Measurements from ENCODE around the gene POR. TPM values are rescaled to one million over a fixed set of nuclear protein-coding genes. Genes with fewer than 3 reads are reported as not detected.
A peak's percentile ranks its signal among the peaks of the same experiment; 100 is the strongest.

Gene POR
- total RNA-seq, 2 donors from 2014 or later, result 60.6 to 128 TPM

DNA sequence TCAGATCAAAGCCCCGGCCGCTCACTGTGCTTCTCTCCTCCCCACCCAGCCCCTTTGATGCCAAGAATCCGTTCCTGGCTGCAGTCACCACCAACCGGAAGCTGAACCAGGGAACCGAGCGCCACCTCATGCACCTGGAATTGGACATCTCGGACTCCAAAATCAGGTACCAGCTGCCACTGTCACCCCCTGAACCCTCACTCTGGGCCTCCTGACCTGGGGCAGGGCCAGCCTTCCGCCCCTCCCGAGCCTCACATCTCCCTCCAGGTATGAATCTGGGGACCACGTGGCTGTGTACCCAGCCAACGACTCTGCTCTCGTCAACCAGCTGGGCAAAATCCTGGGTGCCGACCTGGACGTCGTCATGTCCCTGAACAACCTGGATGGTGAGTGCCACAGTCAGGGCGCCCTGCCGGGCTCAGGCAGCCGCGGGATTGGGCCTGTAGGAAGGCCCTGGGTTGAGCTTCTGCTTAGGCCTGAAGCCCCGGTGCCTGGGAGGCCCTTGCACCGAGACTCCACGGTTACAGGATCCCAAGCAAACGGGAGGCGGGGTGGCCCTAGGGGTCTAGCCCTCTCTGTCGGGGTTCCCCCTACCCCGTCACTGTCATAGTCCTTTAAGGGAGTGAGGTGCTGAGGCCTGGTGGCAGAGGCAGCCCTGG is 68.6 kb downstream of the POR start:
- DNase-seq, result no peak
- ATAC-seq, result no peak
- intact Hi-C loops (cut with DNase I), result loop anchor here in 1 of 2 donors (10.0 kb wide), 1 partner anchor 69 kb away; the partner anchor contains the start of gene POR

DNA sequence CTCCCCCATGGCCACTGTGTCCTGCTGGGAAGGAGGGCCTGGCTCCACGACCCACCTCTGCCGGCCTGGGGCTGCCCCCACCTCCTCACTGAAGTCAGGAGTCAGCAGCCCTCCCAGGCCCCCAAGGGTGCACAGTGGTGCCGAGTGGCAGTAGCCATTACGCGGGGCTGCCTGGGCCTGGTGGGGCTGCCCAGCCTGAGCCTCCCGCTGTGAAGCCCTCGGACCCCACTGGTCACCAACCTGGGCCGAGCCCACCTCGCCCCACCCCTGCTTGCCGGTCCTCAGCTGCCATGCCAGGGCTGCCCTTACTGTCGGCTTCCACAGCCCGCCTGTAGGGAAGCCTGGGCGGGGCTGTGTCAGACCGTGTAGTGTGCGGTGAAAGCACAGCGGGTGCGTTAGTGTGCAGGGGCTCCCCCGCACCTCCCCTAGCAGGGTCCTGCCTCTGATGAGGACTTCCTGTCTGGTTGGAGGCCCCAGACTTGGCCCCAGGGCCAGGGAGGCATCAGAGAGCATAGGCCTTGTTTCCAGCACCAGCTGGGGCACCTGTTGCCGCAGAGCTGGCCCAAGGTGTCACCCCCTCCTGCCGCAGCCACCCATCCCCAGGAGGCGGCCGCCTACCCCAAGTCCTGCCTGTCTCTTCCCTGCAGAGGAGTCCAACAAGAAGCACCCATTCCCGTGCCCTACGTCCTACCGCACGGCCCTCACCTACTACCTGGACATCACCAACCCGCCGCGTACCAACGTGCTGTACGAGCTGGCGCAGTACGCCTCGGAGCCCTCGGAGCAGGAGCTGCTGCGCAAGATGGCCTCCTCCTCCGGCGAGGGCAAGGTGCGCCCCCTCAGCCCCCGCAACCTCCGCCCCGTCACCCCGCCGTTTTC is 69.4 kb downstream of the POR start:
- DNase-seq (no peak), ATAC-seq (no peak)
- intact Hi-C loops (cut with DNase I), result loop anchor here in 1 of 2 donors (10.0 kb wide), 1 partner anchor 70 kb away; the partner anchor contains the start of gene POR

DNA sequence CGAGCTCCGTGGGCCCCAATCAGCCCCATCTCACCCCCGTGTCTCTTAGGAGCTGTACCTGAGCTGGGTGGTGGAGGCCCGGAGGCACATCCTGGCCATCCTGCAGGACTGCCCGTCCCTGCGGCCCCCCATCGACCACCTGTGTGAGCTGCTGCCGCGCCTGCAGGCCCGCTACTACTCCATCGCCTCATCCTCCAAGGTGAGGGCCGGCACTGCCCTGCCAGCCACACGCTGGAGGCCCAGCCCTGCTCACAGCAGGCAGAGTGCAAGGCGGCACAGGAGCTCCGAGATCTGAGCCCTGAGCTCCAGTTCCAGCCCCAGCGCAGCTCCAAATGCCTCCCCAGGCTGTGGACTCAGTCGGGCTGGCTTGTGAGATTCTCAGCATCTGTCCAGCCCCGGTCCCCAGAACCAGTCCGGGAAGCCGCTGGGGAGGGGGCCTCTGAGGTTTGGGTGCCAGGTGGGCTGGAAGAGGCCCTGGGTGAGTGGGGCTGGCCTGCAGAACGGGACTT is 70.1 kb downstream of the POR start:
- intact Hi-C loops (cut with DNase I), result loop anchor here in 1 of 2 donors (10.0 kb wide), 1 partner anchor 70 kb away; the partner anchor contains the start of gene POR
- DNase-seq, result no peak
- ATAC-seq, result no peak

DNA sequence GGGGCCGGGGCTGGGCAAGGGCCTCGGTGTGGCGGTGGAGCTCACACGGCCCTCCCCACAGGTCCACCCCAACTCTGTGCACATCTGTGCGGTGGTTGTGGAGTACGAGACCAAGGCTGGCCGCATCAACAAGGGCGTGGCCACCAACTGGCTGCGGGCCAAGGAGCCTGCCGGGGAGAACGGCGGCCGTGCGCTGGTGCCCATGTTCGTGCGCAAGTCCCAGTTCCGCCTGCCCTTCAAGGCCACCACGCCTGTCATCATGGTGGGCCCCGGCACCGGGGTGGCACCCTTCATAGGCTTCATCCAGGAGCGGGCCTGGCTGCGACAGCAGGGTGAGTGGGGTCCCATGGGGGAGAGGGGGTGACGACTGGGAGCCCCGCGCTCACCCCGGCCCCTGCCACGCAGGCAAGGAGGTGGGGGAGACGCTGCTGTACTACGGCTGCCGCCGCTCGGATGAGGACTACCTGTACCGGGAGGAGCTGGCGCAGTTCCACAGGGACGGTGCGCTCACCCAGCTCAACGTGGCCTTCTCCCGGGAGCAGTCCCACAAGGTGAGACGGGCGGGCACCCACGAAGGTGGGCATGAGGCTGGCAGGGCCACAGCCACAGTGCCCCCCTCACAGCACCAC is 70.7 kb downstream of the POR start:
- intact Hi-C loops (cut with DNase I), result loop anchor here in 1 of 2 donors (10.0 kb wide), 1 partner anchor 71 kb away; the partner anchor contains the start of gene POR
- no peak for ATAC-seq
- no peak for DNase-seq

DNA sequence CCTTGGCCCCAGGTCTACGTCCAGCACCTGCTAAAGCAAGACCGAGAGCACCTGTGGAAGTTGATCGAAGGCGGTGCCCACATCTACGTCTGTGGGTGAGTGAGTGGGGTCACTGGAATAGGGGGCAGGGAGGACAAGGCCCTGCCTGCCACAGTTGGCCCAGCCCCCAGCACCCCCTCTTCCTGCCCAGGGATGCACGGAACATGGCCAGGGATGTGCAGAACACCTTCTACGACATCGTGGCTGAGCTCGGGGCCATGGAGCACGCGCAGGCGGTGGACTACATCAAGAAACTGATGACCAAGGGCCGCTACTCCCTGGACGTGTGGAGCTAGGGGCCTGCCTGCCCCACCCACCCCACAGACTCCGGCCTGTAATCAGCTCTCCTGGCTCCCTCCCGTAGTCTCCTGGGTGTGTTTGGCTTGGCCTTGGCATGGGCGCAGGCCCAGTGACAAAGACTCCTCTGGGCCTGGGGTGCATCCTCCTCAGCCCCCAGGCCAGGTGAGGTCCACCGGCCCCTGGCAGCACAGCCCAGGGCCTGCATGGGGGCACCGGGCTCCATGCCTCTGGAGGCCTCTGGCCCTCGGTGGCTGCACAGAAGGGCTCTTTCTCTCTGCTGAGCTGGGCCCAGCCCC is 71.3 kb downstream of the POR start:
- no peak for ATAC-seq
- no peak for DNase-seq
- intact Hi-C loops (cut with DNase I), result loop anchor here in 1 of 2 donors (10.0 kb wide), 1 partner anchor 71 kb away; the partner anchor contains the start of gene POR

DNA sequence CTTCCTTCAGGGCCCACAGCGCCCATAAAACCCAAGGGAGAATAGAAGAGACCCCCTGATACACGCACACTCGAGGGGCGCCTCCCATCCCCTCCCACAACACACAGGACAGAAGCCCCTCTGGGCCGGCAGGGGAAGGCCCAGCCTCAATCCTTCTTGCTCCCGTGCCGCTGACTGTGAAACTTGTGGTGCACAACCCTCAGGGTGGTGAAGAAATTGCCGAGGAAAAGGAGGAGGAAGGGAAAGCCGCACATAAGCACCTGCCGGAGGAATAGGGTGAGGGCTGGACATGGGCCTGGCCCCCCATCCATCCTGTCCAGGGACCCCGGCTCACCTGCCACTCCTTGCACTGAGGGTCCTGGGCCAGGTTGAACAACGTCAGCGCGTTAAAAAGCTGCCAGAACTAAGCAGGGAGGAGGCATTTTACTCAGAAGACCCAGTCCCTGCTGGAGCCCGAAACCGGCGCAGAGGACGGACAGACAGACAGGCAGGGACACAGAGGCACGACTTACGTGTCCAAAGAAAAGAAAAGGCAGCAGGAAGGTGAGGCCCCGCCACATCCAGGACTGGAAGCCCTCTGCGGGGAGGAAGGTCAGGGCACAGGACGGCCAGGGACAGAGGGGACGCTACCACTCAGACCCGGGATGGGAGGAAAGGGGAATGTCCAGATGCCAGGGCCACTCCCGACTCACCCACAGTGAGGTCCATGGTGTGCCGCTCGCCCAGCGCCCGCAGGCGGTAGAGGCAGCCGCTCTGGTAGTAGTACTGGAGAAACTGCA is 72.3 kb downstream of the POR start:
- intact Hi-C loops (cut with DNase I), result loop anchor here in 1 of 2 donors (10.0 kb wide), 1 partner anchor 72 kb away; the partner anchor contains the start of gene POR
- DNase-seq (no peak), ATAC-seq (no peak)

DNA sequence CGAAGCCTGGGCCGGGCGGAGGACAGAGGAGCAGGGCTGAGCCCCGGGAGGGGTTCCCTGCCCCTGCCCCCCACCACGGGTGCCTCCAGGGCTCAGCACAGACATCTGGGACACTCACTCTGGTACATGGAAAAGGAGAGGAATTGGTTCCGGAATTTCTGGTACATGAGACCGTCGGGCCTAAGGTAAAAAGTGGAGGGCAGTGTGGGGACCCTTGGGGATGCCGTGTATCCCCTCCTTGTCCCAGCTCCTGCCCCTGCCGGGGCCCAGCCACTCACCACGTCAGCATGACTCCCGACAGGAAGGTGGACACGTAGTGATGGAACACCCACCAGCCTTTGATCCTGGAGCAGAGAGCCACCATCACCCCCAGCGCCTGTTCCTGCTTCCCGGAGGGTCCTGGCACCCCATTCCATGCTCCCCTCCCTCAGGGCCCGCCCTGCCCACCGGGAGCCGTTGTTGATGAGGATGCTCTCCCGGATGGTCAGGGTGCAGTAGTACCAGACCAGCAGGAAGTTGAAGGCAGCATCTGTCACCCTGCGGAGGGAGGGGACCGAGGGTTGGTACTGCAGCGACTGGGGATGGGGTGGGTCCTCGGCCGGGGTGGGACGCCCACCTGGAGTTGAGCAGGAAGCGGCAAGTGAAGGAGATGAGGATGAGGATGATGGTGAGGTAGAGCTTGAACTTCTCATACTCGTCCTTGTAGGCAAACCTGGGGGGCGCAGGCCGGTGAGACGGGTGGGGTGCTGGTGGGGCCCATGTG is 73.0 kb downstream of the POR start:
- DNase-seq (no peak), ATAC-seq (no peak)
- intact Hi-C loops (cut with DNase I), result loop anchor here in 1 of 2 donors (10.0 kb wide), 1 partner anchor 73 kb away; the partner anchor contains the start of gene POR

DNA sequence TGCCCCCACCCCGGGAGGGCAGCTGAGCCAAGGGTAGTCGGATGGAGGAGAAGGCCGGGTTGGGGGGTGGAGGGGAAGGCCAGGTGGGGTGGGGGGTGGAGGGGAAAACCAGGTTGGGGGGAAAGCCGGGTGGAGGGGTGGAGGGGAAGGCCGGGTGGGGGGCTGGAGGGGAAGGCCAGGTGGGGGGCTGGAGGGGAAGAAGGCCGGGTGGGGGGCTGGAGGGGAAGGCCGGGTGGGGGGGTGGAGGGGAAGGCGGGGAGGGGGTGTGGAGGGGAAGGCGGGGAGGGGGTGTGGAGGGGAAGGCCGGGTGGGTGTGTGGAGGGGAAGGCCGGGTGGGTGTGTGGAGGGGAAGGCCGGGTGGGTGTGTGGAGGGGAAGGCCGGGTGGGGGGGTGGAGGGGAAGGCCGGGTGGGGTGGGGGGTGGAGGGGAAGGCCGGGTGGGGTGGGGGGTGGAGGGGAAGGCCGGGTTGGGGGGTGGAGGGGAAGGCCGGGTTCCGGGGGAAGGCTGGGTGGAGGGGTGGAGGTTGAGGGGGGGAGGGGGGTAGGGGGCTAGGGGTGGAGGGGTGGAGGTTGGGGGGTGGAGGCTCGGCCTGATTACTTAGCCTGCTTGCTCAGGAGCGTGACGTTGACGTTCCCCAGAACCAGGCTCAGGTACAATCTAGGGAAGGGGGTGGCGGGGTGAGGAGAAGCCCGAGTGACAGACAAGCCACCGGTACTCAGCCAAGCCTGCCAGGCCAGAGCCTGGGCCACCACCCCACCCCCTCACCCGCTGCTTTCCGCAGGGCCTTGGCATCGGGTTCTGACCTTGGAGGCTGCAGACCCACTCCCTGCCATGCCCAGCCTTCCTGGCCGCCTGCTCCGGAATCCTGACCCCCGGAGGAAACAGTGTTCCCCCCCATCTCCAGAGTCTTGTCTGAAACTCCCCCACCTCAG is 73.9 kb downstream of the POR start:
- intact Hi-C loops (cut with DNase I), result loop anchor here in 1 of 2 donors (10.0 kb wide), 1 partner anchor 74 kb away; the partner anchor contains the start of gene POR
- ATAC-seq (peak; percentile 14 to 40), DNase-seq (peak; percentile 74)

DNA sequence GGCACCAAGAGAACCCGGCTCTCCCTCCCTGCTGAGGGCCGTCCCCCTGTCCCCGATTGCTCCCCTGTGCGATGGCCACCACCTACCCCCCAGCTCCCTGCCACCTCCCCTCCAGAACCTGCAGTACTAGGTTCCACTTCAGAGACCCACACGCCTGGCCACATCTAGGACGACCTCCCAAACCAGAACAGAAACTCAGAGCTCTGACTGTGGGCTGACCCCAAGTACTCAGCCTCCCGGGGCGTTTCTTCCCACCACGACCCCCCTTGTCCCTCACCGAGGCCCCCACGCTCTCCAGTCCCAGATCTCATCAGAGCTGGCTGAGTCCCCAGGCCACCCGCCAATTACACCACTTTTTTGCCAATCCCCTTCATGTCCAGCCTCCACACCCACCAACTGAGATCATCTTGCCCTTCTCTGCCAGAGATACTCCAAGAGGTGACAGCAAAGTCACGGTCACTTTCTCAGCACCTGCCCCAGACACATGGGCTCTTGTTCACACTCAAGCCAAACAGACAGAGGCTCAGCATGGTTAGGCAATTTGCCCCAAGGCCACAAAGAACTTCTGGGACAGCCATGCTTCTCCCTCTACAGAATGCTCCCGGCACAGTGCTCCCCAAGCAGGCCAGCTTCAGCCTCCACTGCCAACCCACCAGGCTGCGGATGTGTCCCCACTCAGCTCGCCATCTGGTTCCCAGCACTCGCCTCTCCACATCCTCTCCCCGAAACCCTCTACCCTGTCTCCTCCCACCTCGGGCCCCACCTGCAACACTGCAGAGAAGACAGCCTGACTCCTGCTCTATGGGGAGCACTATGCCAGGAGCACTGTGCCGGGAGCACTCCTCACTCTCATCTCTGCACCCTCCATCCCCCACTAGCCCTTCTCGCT is 74.8 kb downstream of the POR start:
- peak; percentile 6 to 10 for ATAC-seq
- peak; percentile 71 for DNase-seq
- intact Hi-C loops (cut with DNase I), result loop anchor here (2.0 to 10.0 kb wide), 2 partner anchors 39 to 75 kb away; partner anchors contain the start of gene POR (in 1 of the 2)

DNA sequence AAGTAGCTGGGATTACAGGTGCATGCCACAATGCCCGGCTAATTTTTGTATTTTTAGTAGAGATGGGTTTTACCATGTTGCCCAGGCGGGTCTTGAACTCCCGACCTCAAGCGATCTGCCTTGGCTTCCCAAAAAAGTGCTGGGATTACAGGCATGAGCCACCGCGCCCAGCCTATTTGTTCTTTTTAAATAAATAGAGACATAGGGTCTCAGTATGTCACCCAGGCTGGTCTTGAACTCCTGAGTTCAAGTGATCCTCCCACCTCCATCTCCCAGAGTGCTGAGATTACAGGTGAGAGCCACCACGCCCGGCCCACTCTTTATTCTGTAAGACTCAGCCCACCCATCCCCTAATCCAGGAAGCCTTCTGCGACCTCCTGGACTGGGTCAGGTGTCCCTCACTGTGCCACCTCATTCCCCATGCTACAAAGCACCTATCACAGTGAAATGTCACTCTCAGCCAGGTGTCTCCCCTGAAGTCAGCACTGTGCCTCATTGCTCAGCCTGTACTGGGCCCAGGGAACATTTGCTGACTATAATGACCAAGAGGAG is 76.7 kb downstream of the POR start:
- intact Hi-C loops (cut with DNase I), result loop anchor here in 1 of 2 donors (2.0 kb wide), 1 partner anchor 41 kb away; no protein-coding TSS in a partner anchor
- DNase-seq (peak; percentile 6), ATAC-seq (no peak)

DNA sequence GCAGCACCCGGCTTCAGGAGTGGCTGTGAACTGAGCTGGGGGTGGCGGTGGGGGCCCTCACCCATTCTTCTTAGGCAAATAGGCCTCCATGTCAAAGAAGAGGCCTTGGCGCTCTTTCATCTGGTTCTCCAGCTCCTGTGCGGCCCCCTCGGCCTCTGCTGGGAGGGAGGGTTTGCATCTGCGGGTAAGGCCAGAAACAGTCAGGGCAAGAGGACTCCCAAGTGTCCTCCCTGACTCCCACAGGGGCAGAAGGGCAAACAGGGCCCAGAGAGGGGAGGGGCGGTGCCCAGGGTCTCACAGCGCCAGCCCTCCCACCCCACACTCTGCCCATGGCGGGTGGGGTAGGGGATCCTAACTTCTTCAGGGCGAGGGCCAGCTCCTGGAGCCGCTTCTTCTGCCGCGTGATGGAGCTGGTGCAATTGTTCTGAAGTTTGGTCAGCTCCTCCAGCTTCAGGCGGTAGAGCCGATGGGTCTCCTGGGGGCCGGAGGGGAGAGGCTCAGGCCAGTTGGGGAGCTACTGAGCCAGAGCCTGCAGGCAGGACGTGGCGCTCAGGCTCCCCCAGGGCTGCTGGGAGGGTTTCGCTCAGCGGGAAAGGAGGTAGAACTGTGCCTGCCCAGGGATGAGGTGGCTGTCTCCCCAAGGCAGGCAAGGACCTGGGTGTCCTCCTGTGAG is 77.3 kb downstream of the POR start:
- no peak for DNase-seq
- intact Hi-C loops (cut with DNase I), result no loop called here
- ATAC-seq, result no peak

DNA sequence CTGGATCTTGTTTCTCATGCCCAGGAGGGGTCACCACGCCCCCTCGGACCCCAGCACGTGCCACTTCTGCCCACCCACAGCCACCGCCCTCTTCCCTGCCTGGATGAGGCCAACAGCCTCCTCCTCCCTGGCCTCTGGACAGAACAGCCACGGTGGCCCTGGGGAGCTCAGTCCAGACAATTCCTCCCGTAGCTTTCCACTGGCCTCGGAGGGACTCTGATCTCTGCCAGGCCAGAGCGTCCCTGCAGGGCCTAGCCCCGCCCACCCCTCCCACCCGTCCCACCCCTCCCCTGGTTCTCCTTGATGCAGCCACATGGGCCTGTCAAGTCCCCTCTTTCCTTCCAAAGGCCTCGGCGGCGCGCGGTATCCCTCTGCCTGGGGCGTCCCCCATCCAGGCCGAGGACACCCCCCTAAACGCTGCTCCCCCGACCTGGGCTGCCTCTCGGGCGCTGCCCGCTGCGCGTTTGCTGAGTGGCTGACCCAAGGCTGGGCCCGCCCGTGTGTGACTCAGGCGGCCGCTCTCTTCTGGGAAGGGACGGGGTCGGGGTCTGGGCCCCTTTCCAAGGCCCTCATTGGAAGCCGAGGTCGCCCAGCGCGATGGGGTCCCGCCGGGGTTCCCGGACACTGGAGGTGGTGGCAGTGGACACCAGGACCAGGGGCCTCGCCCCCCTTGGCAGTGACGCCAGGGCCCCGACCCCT is 78.9 kb downstream of the POR start:
- ATAC-seq (peak; percentile 46 to 53), DNase-seq (peak; percentile 86)
- intact Hi-C loops (cut with DNase I), result loop anchor here in 1 of 2 donors (2.0 kb wide), 1 partner anchor 79 kb away; the partner anchor contains the start of gene POR

DNA sequence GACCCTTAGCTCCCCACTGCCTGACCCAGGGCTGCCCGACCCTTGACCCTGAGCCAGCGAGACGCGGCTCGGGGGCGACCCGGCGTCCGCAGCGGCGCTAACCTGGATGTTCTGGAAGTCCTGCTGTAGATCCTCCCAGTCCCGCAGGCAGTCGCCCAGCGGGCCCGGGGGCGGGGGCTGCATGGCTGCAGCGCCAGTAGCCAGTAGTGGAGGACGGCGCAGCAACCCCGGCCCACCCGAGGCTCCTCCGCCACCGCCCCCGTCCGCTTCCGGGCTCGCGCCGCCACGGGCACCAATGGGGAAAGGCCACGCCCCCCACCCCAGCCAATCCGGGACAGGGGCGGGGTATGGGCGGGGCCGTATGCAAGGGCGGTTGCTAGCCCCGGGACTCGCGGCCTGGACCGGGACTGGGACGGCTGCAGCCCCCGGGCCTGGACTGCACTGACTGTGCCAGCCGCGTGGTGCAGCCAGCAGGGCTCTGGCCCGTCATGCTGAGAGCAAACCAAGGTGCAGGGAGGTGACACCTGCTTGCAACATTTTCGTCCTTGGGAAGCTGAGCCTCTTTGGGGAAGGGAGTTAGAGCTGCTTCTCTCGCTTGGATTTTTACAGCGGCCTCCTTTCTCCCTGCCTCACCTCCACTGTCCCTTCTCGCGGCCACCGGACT is 79.6 kb downstream of the POR start, which contains the start of gene TMEM120A:
Gene TMEM120A (minus strand): TSS at position 208 of the 664 bp plus-strand sequence. CDS start 25 bp downstream, at position 183.
- ATAC-seq (peak; percentile 92 to 95), DNase-seq (peak; percentile 99)
- intact Hi-C loops (cut with DNase I), result loop anchor here in 1 of 2 donors (2.0 kb wide), 1 partner anchor 80 kb away; the partner anchor contains the start of gene POR

Data from left cardiac atrium (tissue), 4 donors.